Measurements from ENCODE around the gene CTSE. TPM values are rescaled to one million over a fixed set of nuclear protein-coding genes. Genes with fewer than 3 reads are reported as not detected.
A peak's percentile ranks its signal among the peaks of the same experiment; 100 is the strongest.
"Not testable (repeated sequence)": the region's sequence is repeated elsewhere in the genome, so short reads cannot be mapped to it uniquely, and the experiment has no call there.

CTSE gene
- total and polyA plus RNA-seq, 2 of the 13 experiments (the other 11 are each of a cell fraction or from before 2014, with no cell fraction given): 0.50 to 0.69 TPM

- TF ChIP-seq MEIS1 (CRISPR knock-in tag; IDR thresholded peaks at IDR 0.05; ENCODE audit: borderline replicate concordance): peak; percentile 71
These were observed 31.5 kb upstream of the CTSE start (continued) for GRCh38 chr1:206055069-206055625.

DNA sequence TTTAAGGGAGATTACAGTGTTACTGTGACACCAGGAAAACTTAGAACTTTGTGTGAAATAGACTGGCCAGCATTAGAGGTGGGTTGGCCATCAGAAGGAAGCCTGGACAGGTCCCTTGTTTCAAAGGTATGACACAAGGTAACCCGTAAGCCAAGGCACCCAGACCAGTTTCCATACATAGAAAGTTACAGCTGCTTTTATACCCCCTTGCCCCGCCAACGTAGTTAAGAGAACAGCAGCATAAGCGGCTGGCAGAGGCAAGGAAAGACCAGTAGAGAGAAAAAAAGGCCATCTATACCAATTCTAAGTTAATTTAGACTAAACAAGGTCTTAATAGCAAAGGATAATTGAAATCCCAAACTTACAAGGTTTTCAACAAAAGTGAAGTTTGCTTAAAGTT, 29.9 kb upstream of the CTSE start:
- in situ Hi-C loops (cut with HindIII; ENCODE audit: extremely low pct_ligation_motif_present, low pct_unique_long_range_greater_than_20kb); DNase-seq (ENCODE audit: low spot score); H3K36me3 ChIP-seq (replicated peaks in 1 of 2; ENCODE audit: control insufficient read depth in 1 of 2, insufficient read depth in 2 of 2, low read length in 2 of 2); FAIRE-seq; H3K27me3 ChIP-seq (ENCODE audit: control insufficient read depth in 1 of 2, insufficient read depth in 2 of 2, low read length in 2 of 2); intact Hi-C loops (cut with micrococcal nuclease; ENCODE audit: unreplicated experiment); CTCF ChIA-PET (ENCODE audit: low intra/inter-chr PET ratio, low total read pairs); POLR2A ChIA-PET; BruUV-seq (replicated peaks); H4K20me1 ChIP-seq (ENCODE audit: insufficient read depth, low read length); H2AFZ ChIP-seq (ENCODE audit: low read length); ATAC-seq; H3K9me3 ChIP-seq (ENCODE audit: low read length): not testable (repeated sequence)
- WGBS (ENCODE audit: low lambda C conversion rate): 6% methylated on average over 4 of the region's 4 CpGs
- peak overlapping the region; percentile 94 for H3K4me2 ChIP-seq (ENCODE audit: low read depth, low read length)
- peak overlapping the region; percentile 76 for H3K9ac ChIP-seq (ENCODE audit: insufficient read depth, low read depth, low read length)
- peaks cover 80% of the 10 kb centered on the region for H3K4me1 ChIP-seq (ENCODE audit: insufficient read depth, low read length)
- peak overlapping the region; percentile 59 to 78 (median 68) for H3K4me3 ChIP-seq (replicated peaks in 1 of 3; ENCODE audit: insufficient read depth in 1 of 3, low read depth in 2 of 3, low read length in 3 of 3)
- peaks cover 49% of the 10 kb centered on the region for H3K79me2 ChIP-seq (ENCODE audit: insufficient read depth, low read length)
- peak; percentile 47; the same call in 1 of the 2 replicates for TF ChIP-seq SMYD3 (CRISPR knock-in tag; IDR thresholded peaks at IDR 0.05)
- peak; percentile 34; the same call in 1 of the 2 replicates for TF ChIP-seq ZNF772 (CRISPR knock-in tag; IDR thresholded peaks at IDR 0.05)
- TF ChIP-seq, protein P1, sequence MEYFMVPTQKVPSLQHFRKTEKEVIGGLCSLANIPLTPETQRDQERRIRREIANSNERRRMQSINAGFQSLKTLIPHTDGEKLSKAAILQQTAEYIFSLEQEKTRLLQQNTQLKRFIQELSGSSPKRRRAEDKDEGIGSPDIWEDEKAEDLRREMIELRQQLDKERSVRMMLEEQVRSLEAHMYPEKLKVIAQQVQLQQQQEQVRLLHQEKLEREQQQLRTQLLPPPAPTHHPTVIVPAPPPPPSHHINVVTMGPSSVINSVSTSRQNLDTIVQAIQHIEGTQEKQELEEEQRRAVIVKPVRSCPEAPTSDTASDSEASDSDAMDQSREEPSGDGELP (IDR thresholded peaks at IDR 0.05; ENCODE audit: borderline replicate concordance, low read depth): 0 out of 2 replicates have a peak, but pooled peaks have one; percentile 19
- 0 out of 2 replicates have a peak, but pooled peaks have one; percentile 45 for TF ChIP-seq SIN3A (IDR thresholded peaks at IDR 0.05; ENCODE audit: borderline replicate concordance, low read depth, low read length)
- peak overlapping the region; percentile 86 for H3K27ac ChIP-seq (ENCODE audit: extremely low read length, insufficient read depth, low read length)

Measured in HepG2 (cell line).